H9 (cell line): ENCODE results near the gene OVOL1. TPM values are rescaled to one million over a fixed set of nuclear protein-coding genes. Genes with fewer than 3 reads are reported as not detected.

Experiments
- DNase-seq: peaks from one replicate; pipeline ENCODE4 v3.0.0-alpha.2; 2017
- H2AFZ ChIP-seq: one replicate; pipeline ENCODE4 v1.6.1; 2013; ENCODE audit warnings: mild to moderate bottlenecking, low read length, control low read depth, moderate library complexity
- H2AK5ac ChIP-seq: 2 replicates; pipeline ENCODE4 v1.6.1; 2013; ENCODE audit warnings: low read length, control low read depth, mixed read lengths; ENCODE audit not compliant: insufficient read length
- H2BK120ac ChIP-seq: one replicate; pipeline ENCODE4 v1.6.1; 2013; ENCODE audit warnings: low read depth, mild to moderate bottlenecking, low read length, control low read depth, inconsistent platforms; ENCODE audit not compliant: poor library complexity, severe bottlenecking
- H2BK12ac ChIP-seq: 2 replicates; pipeline ENCODE4 v1.6.1; 2013; ENCODE audit warnings: low read length, control low read depth, mixed read lengths, low read depth; ENCODE audit not compliant: insufficient read length
- H2BK15ac ChIP-seq: 2 replicates; pipeline ENCODE4 v1.6.1; 2013; ENCODE audit warnings: low read depth, low read length, control low read depth
- H2BK20ac ChIP-seq: one replicate; pipeline ENCODE4 v1.6.1; 2013; ENCODE audit warnings: low read depth, mild to moderate bottlenecking, low read length, control low read depth, inconsistent platforms; ENCODE audit not compliant: poor library complexity, severe bottlenecking
- H2BK5ac ChIP-seq: 2 replicates; pipeline ENCODE4 v1.6.1; 2013; ENCODE audit warnings: low read length, control low read depth, mixed read lengths; ENCODE audit not compliant: insufficient read length
- H3K14ac ChIP-seq: 2 replicates; pipeline ENCODE4 v1.6.1; 2013; ENCODE audit warnings: low read length, control low read depth; ENCODE audit not compliant: insufficient read depth
- H3K18ac ChIP-seq: 2 replicates; pipeline ENCODE4 v1.6.1; 2013; ENCODE audit warnings: low read depth, mild to moderate bottlenecking, mixed read lengths, low read length, control low read depth; ENCODE audit not compliant: insufficient read length
- H3K23ac ChIP-seq: 2 replicates; pipeline ENCODE4 v1.6.1; 2013; ENCODE audit warnings: low read length, control low read depth, mixed read lengths, low read depth; ENCODE audit not compliant: insufficient read length
- H3K23me2 ChIP-seq: 2 replicates; pipeline ENCODE4 v1.6.1; 2013; ENCODE audit warnings: low read depth, mild to moderate bottlenecking, mixed read lengths, low read length, control low read depth; ENCODE audit not compliant: insufficient read length, poor library complexity, severe bottlenecking
- H3K27ac ChIP-seq: 2 replicates; pipeline ENCODE4 v1.5.1; 2013; ENCODE audit warnings: low read length, control low read depth, mixed read lengths, low read depth; ENCODE audit not compliant: insufficient read length
- H3K27me3 ChIP-seq: 2 replicates; pipeline ENCODE4 v1.6.1; 2013; ENCODE audit warnings: low read length, control low read depth, inconsistent platforms; ENCODE audit not compliant: insufficient read depth
- H3K4ac ChIP-seq: 2 replicates; pipeline ENCODE4 v1.6.1; 2013; ENCODE audit warnings: low read depth, mild to moderate bottlenecking, control low read depth, inconsistent platforms, low read length, moderate library complexity
- H3K4me1 ChIP-seq: 2 replicates; pipeline ENCODE4 v1.6.1; 2013; ENCODE audit warnings: low read length, control low read depth, inconsistent platforms; ENCODE audit not compliant: insufficient read depth
- H3K4me2 ChIP-seq: 2 replicates; pipeline ENCODE4 v1.6.1; 2013; ENCODE audit warnings: low read length, control low read depth, mixed read lengths; ENCODE audit not compliant: insufficient read length, insufficient read depth
- H3K56ac ChIP-seq: 2 replicates; pipeline ENCODE4 v1.6.1; 2013; ENCODE audit warnings: low read depth, mild to moderate bottlenecking, mixed read lengths, low read length, control low read depth; ENCODE audit not compliant: insufficient read length
- H3K79me1 ChIP-seq: 2 replicates; pipeline ENCODE4 v1.6.1; 2013; ENCODE audit warnings: low read depth, mild to moderate bottlenecking, moderate library complexity, low read length, control low read depth, inconsistent platforms; ENCODE audit not compliant: insufficient read depth, poor library complexity, severe bottlenecking
- H3K79me2 ChIP-seq: 2 replicates; pipeline ENCODE4 v1.6.1; 2013; ENCODE audit warnings: low read length, control low read depth, inconsistent platforms; ENCODE audit not compliant: insufficient read depth
- H3K9ac ChIP-seq: 2 replicates; pipeline ENCODE4 v1.6.1; 2013; ENCODE audit warnings: low read length, control low read depth, mixed read lengths; ENCODE audit not compliant: insufficient read length; ENCODE audit errors: extremely low read depth
- H3K9me3 ChIP-seq: one replicate; pipeline ENCODE4 v1.6.1; 2013; ENCODE audit warnings: low read depth, low read length, inconsistent platforms; ENCODE audit not compliant: control insufficient read depth
- H3T11ph ChIP-seq: one replicate; pipeline ENCODE4 v1.6.1; 2013; ENCODE audit warnings: mild to moderate bottlenecking, low read length, control low read depth, inconsistent platforms
- H4K20me1 ChIP-seq: one replicate; pipeline ENCODE4 v1.6.1; 2013; ENCODE audit not compliant: control insufficient read depth, insufficient read length, insufficient read depth
- H4K5ac ChIP-seq: 2 replicates; pipeline ENCODE4 v1.6.1; 2013; ENCODE audit warnings: low read depth, mild to moderate bottlenecking, mixed read lengths, low read length, control low read depth; ENCODE audit not compliant: insufficient read length
- H4K8ac ChIP-seq: replicated peaks from 2 replicates; pipeline ENCODE4 v1.6.1; 2013; ENCODE audit warnings: low read length, control low read depth, mixed read lengths, low read depth; ENCODE audit not compliant: insufficient read length
- H4K91ac ChIP-seq: 2 replicates; pipeline ENCODE4 v1.6.1; 2013; ENCODE audit warnings: low read depth, mild to moderate bottlenecking, moderate library complexity, mixed read lengths, low read length, control low read depth; ENCODE audit not compliant: insufficient read length
- H3K27ac Mint-ChIP-seq, 3 experiments: 2 replicates in 2 of 3; 3 replicates in 1 of 3; pipeline ENCODE4 v1.8.0; 2020 to 2021; ENCODE audit warnings: mixed read lengths in 3 of 3, mild to moderate bottlenecking in 1 of 3, moderate library complexity in 1 of 3
- H3K27me3 Mint-ChIP-seq: 2 replicates; pipeline ENCODE4 v1.8.0; 2021; ENCODE audit warnings: low read depth, mild to moderate bottlenecking, moderate library complexity, mixed read lengths
- H3K36me3 Mint-ChIP-seq, 3 experiments: 2 replicates in 2 of 3; 3 replicates in 1 of 3; pipeline ENCODE4 v1.8.0; 2020 to 2021; ENCODE audit warnings: low read depth in 3 of 3, mixed read lengths in 3 of 3; ENCODE audit not compliant: insufficient read depth in 1 of 3
- H3K4me1 Mint-ChIP-seq, 2 experiments: 2 replicates each; pipeline ENCODE4 v1.8.0; 2020; ENCODE audit warnings: mixed read lengths in 2 of 2
- H3K4me3 Mint-ChIP-seq, 2 experiments: 2 replicates in 1 of 2; 3 replicates in 1 of 2; pipeline ENCODE4 v1.8.0; 2020 to 2021; ENCODE audit warnings: mild to moderate bottlenecking in 2 of 2, mixed read lengths in 2 of 2, moderate library complexity in 1 of 2
- H3K9me3 Mint-ChIP-seq, 2 experiments: 2 replicates in 1 of 2; 3 replicates in 1 of 2; pipeline ENCODE4 v1.8.0; 2020; ENCODE audit warnings: mild to moderate bottlenecking in 2 of 2, mixed read lengths in 2 of 2, moderate library complexity in 1 of 2
- CTCF ChIP-seq: fragments of 200-600 bp; sonication (generic); conservative IDR thresholded peaks from 3 replicates; pipeline ENCODE4 v1.8.0; 2021; ENCODE audit warnings: antibody characterized with exemption, mild to moderate bottlenecking
- WGBS: extraction: QIAGEN DNeasy Blood & Tissue Kit; methylation state at CpG from one replicate; pipeline ENCODE4 v1.1.7; 2013; ENCODE audit warnings: missing lambda C conversion rate, low lambda C conversion rate, mixed read lengths; ENCODE audit not compliant: insufficient read length; ENCODE audit errors: extremely low coverage; 5-methylcytosine and 5-hydroxymethylcytosine counted together
- total RNA-seq: library from RNA; stranded (reverse); gene quantifications from 2 replicates; pipeline ENCODE4 v1.2.1, GENCODE V29; 2021

The OVOL1 gene
- total RNA-seq, 1 experiment from 2014 or later, result 5.1 TPM

- Histone ChIP-seq H2AFZ (no peak overlapping the region), H2AK5ac (no peak overlapping the region), H4K91ac (no peak overlapping the region), H4K5ac (no peak overlapping the region), H2BK20ac (no peak overlapping the region), H3K79me2 (no peaks in the 10 kb centered on the region), H3K4me1 (peaks cover 4% of the 10 kb centered on the region; the same call in 1 of the 2 replicates), H3K23me2 (peaks cover 9% of the 10 kb centered on the region), H3K9ac (no peak overlapping the region), H3K4me2 (peak overlapping the region; percentile 72), H3K18ac (no peak overlapping the region), H2BK5ac (no peak overlapping the region), H2BK15ac (no peak overlapping the region), H4K8ac (no peak overlapping the region), H3K27ac (no peak overlapping the region), H3K79me1 (no peaks in the 10 kb centered on the region), H4K20me1 (no peaks in the 10 kb centered on the region), H3K14ac (no peak overlapping the region), H3K56ac (no peak overlapping the region), H3T11ph (no peak overlapping the region), H3K4ac (no peak overlapping the region), H3K23ac (no peak overlapping the region), H3K27me3 (peaks cover 21% of the 10 kb centered on the region; the same call in 1 of the 2 replicates), H3K9me3 (no peaks in the 10 kb centered on the region), H2BK12ac (no peak overlapping the region), H2BK120ac (no peak overlapping the region)
- H3K36me3 Mint-ChIP-seq, result peaks cover 0 to 3% (median 2%) of the 10 kb centered on the region in 3 experiments; a peak in 2 of 7 replicates
- peak; percentile 27 for DNase-seq
- peaks cover 45 to 49% of the 10 kb centered on the region in 2 experiments for H3K4me1 Mint-ChIP-seq
- no peak for TF ChIP-seq CTCF
- peak overlapping the region; percentile 75 to 91; a peak in 4 of 5 replicates for H3K4me3 Mint-ChIP-seq
- no peaks in the 10 kb centered on the region; a peak in 1 of 5 replicates for H3K9me3 Mint-ChIP-seq
- H3K27ac Mint-ChIP-seq, result no peak overlapping the region
- peaks cover 57% of the 10 kb centered on the region for H3K27me3 Mint-ChIP-seq
- no CpG with 5 or more reads among the region's 6 CpGs for WGBS
These were observed 2.0 kb downstream of the OVOL1 start for GRCh38 chr11:65788821-65789220.
